ENCODE results near the gene DTNB.

Gene DTNB

DNA sequence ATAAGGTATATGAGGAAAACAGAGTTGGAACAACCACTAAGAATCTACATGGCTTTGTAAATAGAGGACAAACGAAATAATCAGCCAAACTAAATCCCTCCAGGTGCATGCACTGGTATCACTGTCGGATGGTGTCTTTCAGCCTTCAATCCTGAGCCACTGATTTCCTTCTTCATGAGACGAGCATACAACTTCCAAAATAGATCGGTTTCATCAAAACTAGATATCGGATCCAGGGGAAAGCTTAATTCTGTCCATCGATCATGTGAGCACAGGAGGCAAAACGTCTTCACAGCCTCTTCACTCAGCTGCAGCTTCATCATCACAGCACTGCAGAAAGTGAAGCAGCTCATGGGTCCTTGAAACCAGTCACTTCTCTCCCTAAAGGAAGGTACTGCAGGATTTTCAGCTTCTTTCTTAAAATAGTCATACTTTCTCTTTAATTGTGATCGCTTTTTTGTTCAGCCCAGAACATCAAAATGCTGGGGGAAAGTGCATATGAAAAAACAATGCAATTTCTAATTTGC is 80.5 kb downstream of the DTNB start:
- DNase-seq: peak in 3 of 58 donors; percentile 18 to 35 (median 23)

DNA sequence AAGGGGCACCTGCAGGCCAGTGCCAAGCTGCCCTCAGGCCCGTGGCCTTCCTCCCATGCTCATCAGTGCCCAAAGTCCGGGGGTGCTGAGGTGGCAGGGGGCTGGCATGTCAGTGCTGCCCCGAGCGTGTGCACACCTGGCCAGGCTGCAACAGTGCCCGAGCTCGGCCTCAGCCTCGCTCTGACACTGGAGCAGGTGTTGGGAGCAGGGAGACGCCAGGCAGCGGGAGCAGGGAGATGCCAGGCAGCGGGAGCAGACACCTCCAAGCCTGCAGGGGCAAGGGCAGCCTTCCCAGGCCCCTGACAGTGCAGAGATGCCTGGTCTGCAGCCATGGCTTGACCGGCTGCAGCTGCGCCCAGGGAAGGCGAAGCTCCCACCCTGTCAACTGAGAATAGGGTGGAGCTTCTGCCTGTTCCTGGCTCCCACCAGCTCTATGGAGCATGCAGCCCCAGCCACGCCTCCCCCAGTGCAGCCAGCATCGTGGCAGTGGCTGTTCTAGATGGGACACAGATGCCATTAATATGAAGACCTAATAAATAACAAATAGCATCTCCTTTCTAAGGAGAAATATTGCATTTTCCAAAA is 82.4 kb downstream of the DTNB start:
- DNase-seq: peak in 38 of 58 donors; percentile 26 to 84 (median 56)

DNA sequence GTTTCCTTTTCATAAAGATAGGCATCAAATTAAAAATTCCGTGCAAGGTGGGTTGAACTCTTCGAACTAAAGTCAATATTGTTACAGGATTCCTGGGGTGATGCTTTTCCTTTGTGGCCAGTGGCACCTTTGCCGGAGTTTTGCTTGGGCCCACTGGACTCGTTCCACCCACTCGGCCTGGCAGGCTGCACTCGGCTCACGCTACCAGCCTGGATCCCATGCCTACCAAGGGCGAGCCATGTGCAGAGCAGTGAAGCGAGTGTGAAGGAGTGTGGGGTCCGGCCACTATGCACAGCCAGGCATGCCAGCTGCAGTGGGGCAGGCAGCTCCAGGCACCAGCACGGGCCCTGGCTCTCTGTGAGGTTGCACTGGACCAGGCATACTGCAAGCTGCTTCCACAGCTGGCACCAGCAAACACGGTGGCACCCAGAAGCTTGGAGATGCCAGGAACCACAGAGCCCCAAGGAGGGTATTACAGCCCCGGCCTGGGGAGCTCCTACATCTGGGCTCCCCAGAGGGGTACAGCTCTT is 83.6 kb downstream of the DTNB start:
- peak in 5 of 58 donors; percentile 13 to 42 (median 29) for DNase-seq

DNA sequence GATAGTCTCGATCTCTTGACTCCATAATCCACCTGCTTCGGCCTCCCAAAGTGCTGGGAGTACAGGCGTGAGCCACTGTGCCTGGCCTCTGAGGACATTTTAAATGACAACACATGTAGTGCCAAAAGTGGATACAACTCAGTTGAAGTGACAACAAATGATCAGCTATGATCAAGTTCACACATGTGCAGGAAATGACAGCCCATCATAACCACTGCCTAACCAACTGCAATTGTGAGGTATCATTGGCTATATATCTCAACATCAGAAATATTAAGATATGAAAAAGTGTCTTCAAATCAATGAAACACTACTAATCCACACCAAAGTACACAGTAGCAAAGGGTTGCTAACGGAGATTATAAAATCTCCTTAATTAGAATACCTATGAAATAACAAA is 84.8 kb downstream of the DTNB start:
- no peak for DNase-seq

DNA sequence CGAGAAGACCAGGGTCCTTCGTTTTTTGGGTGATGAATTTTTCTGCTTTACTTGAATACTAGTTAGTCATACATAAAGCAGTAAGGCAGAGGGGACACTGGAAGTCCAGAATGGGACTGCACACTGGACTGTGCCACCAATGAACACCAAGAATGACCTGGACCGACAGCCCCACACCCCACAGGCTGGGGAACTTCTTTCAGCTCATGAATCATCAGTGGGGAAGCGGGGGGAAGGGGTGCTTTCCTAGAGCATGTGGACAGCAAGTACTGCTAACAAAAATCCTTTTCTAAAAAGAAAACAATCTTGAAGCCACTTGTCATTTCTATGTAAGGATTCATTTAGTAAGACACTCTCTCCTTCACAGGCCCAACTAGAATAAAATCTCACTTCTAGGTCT is 86.0 kb downstream of the DTNB start:
- peak in 17 of 58 donors; percentile 23 to 69 (median 39) for DNase-seq

DNA sequence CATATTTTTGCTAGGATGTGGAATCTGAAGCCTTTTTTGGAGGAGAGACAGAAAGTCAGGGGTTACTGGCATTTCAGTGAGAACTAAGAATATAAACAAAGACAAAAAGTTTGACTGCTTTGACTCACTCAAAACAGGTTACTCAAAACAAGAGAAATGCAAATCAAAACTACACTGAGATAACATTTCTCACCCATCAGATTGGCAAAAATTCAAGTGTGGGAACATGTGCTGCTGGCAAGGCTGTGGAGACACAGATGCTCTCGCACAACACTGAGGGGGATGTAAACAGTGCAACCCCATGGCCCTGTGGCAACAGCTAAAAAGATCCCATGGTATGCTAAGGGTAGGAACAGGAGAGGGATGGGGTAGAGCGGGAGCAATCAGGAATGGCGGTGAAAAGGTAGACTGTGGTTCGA is 86.6 kb downstream of the DTNB start:
- peak in 25 of 58 donors; percentile 12 to 62 (median 31) for DNase-seq

DNA sequence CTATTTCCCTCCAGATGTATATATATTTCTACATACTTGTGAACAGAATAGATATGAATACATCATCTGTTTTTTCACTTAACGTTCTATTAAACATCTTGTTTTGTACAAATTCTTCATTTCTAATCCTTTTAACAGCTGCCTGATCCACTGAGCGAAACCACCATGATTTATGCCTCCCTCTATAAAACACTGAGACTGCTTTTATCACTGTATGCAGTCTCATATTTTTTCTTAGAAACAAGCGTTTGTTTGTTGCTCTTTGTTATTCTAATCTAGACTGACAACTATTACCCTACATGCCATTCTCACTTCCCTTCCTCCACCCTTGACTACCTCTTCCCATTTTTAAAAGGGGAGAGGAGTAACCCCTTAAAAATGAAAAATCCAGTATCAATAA is 88.2 kb downstream of the DTNB start:
- no peak for DNase-seq

DNA sequence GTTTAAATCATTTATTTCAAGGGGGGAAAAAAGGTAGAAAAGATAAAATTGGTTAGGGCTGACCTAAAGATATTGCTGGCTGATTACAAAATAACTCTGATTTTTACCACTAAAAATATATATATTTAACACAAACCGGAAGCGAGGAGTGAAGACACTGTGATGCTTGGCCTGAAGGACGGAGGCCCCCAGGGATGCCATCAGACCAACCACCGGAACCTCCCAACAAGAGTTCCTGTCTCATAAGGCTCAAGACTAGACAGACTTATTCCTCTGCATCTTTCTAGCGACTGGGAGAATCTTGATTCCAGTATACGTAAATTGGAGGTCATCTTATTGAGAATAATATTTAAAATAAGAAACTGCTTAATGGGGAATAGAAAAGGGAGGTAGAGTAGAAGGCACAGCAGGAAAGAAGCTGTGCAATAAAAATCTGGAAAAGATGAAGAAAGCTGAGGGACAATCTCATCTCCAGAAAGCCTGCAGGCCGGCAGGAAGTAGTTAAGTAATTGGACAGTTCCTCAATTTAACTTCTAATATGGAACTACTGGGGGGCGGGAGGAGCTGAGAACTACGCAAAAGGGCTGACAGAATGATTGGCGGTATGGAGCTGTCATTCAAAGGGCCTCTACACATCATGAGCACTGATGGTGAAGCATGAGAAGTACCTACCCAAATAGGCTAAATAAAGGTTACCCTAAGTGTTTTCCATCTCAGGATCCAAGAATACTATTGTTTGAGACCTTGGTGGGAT is 91.1 kb downstream of the DTNB start:
- DNase-seq: no peak

DNA sequence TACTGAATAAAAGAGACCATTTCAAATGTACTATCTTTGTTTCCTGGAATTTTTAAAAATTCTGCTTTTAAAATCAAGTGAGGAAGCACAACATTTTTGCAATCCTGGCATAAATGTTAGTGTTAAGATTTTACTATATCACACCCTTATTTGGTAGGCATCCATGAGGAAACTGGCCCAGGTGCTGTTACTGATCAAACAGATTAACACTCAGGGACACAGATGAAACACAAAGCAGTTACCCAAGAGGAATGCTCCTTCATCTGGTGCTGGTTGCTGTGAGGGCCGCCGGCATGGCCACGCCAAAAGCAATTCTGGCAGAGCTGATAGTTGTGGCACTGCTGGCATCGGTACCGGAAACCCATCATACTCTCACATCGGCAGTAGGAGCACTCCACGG is 96.8 kb downstream of the DTNB start:
- DNase-seq: no peak

DNA sequence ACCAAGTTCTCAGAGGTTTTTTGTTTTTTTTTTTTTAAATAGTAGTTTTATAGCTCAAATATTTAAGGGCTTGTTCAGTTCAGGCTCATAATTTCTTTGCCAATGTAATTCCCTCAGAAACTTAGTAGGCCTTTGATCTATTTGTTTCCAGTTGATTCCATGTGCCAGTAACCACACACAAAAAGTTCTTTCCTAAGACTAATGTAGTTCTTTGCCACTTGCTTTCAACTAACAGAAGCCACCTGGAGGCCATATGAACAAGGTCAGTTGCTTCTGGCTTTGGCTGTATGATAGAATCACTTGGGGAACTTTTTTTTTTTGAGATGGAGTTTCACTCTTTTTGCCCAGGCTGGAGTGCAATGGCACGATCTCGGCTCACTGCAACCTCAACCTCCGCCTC is 100.7 kb downstream of the DTNB start:
- no peak for DNase-seq

DNA sequence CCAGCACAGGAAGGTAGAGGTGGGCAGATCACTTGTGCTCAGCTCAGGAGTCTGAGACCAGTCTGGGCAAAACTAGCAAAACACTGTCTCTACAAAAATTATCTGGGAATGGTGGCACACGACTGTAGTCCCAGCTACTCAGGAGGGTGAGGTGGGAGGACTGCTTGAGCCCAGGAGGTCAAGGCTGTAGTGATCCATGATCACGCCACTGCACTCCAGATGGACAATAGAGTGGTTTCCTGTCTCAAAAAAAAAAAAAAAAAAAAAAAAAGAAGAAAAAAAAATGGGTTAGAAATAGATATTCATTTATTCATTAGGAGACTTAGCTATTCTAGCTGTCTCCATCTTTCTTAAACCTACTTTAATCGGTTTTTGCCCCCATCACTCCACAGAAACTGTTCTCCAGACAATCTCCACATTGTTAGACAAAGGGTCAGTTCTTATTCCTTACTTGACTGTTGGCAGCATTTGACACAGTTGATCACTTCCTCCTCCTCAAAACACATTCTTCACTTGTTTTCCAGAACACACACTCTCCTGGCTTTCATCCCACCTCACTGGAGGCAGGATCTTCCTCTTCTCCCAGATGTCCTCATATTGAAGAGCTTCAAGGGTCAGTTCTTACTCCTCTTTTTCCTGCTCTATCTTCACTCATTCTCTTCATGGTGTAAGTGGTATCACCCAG is 103.1 kb downstream of the DTNB start:
- DNase-seq: no peak

DNA sequence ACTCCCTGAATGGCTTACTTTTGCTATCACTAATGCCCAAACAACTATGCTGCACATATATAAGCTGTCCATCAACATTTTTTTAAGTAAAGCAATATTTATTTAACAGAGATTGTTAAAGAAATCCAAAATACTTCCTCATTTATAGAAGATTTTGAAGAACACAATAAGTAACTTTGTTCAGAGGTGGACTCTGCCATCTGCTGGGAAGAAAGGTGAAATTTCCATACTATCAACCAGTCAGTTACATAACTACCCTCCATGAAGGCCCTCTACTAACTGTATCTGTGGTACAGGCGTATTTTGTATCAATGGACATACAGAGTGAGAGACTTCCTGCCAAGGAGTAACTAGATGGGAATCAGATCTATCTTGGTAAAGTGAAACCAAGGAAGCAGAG is 106.0 kb downstream of the DTNB start:
- DNase-seq: peak in 1 of 58 donors; percentile 40

DNA sequence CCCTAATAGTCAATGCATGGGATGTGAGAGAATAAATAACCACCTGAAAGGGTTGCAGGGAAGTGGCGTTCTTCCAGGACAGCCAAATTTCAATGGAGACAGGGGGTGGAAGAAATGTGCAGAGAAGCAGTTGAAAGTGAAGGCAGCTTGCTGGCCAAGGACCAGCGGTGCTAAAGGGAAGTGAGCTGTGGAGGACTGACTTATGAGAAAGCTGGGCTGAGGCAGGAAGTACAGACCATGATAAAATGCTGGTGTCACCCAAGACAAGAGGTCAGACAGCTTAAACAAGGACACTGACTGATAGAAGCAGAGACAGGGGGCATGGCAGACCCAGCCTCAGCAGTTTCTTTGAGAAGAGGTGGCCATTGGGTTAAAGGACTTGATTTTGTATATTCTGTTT is 106.7 kb downstream of the DTNB start:
- DNase-seq: peak in 1 of 58 donors; percentile 18

DNA sequence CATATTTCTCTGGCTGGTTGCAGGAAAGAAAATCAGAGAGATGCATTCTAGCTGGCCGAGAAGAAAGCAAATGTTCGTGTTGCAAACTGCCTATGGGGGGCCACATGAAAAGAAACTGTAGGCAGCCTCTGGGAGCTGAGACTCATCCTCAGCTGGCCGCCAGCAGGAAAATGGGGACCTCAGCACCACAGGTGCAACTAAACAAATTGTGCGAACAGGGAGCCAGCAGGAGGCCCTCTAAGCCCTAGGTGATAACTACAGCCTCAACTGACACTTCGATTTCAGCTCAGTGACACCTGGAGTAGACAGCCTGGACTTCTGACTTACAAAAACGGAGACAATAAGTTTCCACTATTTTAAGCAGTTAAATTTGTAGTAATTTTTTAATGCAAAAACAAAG is 107.3 kb downstream of the DTNB start:
- no peak for DNase-seq

DNA sequence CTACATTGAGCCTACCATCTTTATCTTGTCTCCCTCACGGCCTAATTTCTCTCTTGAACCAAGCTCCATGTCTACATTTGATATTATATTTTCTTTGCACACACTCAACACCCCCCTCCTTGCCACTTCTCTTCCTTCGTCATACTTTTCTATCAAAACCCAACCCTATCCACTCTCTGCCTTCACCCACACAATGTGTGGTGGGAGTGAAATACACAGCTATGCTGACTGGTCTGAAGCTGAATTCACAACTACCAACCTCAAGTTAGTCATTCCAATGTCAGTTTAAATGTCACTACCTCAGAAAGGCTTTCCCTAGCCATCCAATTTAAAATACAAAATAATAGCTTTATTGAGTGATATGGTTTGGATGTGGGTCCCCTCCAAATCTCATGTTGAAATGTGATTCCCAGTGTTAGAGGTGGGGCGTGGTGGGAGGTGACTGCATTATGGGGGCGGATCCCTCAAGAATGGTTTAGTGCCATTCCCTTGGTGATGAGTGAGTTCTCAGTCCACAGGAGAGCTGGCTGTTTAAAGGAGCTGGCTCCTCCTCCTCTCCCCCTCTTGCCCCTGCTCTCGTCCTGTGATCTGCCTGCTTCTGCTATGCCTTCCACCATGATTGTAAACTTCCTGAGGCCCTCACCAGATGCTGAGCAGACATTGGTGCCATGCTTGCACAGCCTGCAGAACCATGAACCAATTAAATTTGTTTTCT is 112.1 kb downstream of the DTNB start:
- no peak for DNase-seq

DNA sequence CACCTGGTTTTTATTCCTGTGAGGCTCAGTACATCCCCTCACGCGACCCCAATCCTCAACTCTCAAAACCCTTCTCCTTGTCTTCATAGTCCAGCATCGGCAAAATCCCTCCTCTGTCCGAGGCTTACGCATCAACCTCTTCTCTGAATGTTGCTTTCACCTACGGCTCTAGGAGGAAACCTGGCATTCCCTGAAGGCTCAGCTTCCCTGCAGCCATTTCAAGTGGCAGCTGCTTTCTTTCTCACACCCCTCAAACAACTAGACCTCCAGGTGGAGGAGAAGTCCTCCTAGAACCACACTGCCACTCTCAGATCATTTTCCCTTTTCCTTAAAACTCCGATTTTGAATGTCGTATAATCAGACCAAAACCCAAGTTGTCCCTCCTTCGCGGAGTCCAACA is 114.2 kb downstream of the DTNB start:
- DNase-seq: no peak

DNA sequence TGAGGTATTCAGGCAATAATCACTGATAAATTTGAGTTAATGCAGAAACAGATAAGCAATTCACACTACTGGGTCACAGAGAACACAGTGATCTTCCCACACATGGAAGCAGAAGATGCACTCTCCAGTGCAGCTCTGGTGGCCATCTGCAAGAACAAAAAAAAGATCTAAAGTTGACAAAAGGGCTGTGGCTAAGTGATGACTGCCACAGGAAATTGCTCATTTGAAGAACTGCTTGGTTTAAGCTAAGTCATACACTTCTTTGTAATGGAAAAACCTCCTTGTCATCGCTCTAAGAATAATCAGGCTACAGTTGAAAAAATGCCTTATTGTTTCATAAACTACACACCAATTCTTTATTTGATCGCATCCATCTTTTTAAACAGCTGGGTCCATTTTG is 115.1 kb downstream of the DTNB start:
- peak in 1 of 58 donors; percentile 15 for DNase-seq

DNA sequence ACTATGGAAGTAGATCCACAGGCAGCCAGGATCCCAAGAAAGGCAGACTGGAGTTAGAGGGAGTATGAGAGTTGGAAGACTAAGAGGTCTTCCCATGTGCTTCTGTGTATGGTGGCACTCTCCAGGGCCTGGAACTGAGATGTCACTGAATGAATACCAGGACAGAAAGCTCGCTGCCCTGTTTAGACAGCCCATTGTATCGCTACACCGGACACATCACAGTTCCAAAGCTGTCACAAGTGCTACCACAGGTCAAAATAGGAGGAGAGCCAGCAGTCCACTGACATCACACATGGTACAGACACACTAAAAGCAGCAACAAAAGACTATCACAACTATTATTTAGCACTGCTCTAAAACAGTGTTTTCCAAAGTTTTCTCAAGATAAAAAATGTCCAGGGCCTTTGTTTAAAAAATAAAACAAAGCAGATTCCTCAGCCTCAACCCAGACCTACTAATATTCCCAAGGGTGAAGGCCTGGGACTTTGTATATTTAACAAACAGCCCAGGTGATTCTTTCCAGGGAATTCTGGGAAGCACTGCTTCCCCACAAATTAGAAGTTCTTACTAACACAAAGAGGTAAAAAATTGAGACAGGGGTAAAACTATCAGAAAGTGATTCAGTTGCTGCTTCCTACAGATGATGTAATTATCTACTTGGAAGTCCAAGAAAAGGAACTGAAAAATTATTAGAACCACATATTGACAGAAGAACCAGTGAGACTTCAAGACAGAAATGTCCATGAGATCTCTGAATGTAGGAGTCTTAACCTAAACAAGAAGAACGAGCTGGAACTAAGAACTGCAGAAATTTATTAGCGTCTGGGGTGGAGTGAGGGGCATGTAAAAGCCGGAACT is 116.0 kb downstream of the DTNB start:
- DNase-seq: peak in 1 of 58 donors; percentile 34

DNA sequence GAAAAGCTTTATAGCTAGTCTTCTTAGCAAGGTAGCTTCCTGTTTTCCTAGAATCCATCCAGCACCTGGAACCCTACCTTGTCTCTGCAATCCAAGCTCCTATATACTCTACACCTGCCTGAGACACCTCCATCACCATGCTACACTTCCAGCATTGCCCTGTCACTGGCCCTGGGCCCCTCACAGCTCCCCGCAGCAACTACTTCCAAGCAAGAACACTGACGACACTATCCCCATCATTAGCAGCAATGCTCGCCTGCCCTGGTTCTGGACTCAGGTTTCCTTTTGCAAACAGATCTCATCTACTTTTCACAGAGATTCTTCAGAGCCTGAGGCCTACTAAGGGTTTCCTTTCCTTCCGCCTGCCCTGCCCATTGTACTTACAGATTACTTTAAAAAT is 121.1 kb downstream of the DTNB start:
- DNase-seq: no peak

DNA sequence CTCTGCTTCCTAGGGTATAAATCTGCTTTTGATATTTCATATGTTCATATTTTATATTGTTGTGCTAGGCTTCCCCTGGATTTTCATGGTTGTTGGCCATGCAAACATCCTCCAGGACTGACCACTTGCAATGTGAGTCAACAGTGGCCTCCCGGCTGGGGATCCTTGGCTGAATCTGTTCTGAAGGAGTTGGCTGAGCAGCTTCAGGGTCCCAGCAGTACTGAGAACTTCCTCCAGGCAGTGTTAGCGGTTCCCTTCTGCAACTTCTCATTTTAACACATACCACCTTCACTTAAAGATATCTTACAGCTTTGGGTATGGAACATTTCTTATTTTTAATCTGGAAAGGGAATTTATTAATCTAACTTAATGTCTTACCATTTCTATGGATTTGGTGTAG is 122.1 kb downstream of the DTNB start:
- no peak for DNase-seq

Measured in anterior cingulate cortex (tissue), 58 donors.